Measurements from ENCODE around the gene PDCL2. TPM values are rescaled to one million over a fixed set of nuclear protein-coding genes. Genes with fewer than 3 reads are reported as not detected.

Gene PDCL2
- total and polyA plus RNA-seq, 9 of the 15 experiments (the other 6 are each of a cell fraction or from before 2014, with no cell fraction given): 0.62 to 2.5 (median 1.2) TPM

DNA sequence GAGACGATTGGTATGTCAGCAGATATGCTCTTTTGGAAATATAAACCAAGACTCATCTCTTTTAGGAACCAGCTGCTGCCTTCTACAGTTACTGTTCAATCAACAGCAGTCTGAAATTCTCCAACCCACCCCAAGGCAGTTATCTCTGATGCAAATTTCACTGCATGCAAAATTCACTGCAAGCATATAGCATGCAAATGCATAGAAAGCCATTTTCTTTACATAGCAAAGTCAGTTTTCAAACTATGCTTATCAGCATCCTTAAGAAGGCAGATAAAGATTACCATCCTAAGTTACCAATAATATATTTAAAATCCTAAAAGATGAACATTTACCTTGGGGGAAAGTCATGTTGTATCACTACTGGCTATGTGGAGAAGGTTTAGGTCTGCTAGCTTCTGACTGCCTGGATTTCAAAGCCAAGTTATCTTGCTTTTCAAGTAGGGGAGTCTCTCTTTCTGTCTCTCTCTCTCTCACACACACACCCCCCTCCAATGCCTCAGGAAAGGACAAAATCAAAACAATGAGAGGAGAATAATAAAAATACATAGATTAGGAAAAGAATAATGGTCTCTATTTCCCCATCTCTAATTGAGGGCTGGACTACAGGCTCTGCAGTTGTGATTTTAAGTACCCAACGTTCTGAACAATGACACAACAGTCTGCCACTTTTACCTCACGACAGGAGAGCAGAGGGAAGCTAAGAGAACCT, 42.5 kb upstream of the PDCL2 start (continued):
- 0 out of 2 replicates have a peak, but pooled peaks have one; percentile 0 for TF ChIP-seq POLR2AphosphoS5 (IDR thresholded peaks at IDR 0.05; ENCODE audit: control insufficient read depth, insufficient read depth, low read depth, low read length)
- TF ChIP-seq, protein P1, sequence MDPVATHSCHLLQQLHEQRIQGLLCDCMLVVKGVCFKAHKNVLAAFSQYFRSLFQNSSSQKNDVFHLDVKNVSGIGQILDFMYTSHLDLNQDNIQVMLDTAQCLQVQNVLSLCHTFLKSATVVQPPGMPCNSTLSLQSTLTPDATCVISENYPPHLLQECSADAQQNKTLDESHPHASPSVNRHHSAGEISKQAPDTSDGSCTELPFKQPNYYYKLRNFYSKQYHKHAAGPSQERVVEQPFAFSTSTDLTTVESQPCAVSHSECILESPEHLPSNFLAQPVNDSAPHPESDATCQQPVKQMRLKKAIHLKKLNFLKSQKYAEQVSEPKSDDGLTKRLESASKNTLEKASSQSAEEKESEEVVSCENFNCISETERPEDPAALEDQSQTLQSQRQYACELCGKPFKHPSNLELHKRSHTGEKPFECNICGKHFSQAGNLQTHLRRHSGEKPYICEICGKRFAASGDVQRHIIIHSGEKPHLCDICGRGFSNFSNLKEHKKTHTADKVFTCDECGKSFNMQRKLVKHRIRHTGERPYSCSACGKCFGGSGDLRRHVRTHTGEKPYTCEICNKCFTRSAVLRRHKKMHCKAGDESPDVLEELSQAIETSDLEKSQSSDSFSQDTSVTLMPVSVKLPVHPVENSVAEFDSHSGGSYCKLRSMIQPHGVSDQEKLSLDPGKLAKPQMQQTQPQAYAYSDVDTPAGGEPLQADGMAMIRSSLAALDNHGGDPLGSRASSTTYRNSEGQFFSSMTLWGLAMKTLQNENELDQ (CRISPR knock-in tag; IDR thresholded peaks at IDR 0.05; ENCODE audit: borderline replicate concordance): no peak
- no peak for TF ChIP-seq ADNP (tag; IDR thresholded peaks at IDR 0.05)
- TF ChIP-seq, protein P2, sequence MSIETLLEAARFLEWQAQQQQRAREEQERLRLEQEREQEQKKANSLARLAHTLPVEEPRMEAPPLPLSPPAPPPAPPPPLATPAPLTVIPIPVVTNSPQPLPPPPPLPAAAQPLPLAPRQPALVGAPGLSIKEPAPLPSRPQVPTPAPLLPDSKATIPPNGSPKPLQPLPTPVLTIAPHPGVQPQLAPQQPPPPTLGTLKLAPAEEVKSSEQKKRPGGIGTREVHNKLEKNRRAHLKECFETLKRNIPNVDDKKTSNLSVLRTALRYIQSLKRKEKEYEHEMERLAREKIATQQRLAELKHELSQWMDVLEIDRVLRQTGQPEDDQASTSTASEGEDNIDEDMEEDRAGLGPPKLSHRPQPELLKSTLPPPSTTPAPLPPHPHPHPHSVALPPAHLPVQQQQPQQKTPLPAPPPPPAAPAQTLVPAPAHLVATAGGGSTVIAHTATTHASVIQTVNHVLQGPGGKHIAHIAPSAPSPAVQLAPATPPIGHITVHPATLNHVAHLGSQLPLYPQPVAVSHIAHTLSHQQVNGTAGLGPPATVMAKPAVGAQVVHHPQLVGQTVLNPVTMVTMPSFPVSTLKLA (conservative IDR thresholded peaks at IDR 0.05): 0 out of 4 replicates have a peak, but pooled peaks of 1 of the 2 experiments have one; percentile 1
- TF ChIP-seq ZNF165 (CRISPR knock-in tag; IDR thresholded peaks at IDR 0.05; ENCODE audit: borderline replicate concordance): no peak
- TF ChIP-seq MAZ (CRISPR knock-in tag; conservative IDR thresholded peaks at IDR 0.05 in 1 of 2, IDR thresholded peaks at IDR 0.05 in 1 of 2): 0 out of 4 replicates have a peak, but pooled peaks of 1 of the 2 experiments have one; percentile 7
- no peak for TF ChIP-seq ZNF217 (CRISPR knock-in tag; IDR thresholded peaks at IDR 0.05)
- TF ChIP-seq ZNF507 (tag; conservative IDR thresholded peaks at IDR 0.05): no peak
- TF ChIP-seq TBP (optimal IDR thresholded peaks at IDR 0.05; ENCODE audit: low read depth, low read length): peak; percentile 16
- TF ChIP-seq MYC (IDR thresholded peaks at IDR 0.05; ENCODE audit: low read depth, low read length): no peak
- TF ChIP-seq MYC (CRISPR knock-in tag; IDR thresholded peaks at IDR 0.05; ENCODE audit: borderline replicate concordance, low read depth): no peak
- no peak for TF ChIP-seq ZNF778 (CRISPR knock-in tag; IDR thresholded peaks at IDR 0.05)
- TF ChIP-seq EP400 (IDR thresholded peaks at IDR 0.05): 0 out of 2 replicates have a peak, but pooled peaks have one; percentile 2
- no peak for TF ChIP-seq DMBX1 (CRISPR knock-in tag; IDR thresholded peaks at IDR 0.05; ENCODE audit: borderline replicate concordance)
- TF ChIP-seq NFE2 (IDR thresholded peaks at IDR 0.05; ENCODE audit: low read depth): no peak
- peak; percentile 12; the same call in 1 of the 2 replicates for TF ChIP-seq POLR2H (tag; IDR thresholded peaks at IDR 0.05; ENCODE audit: low read depth)
- TF ChIP-seq LARP7 (IDR thresholded peaks at IDR 0.05): no peak

Measured in K562 (cell line).